SU-DHL-6 (cell line): ENCODE data around the gene IFNGR2.

Source experiments
- H2AFZ ChIP-seq: fragments of 200-600 bp; sonication (generic); 2 replicates; pipeline ENCODE4 v1.6.1; 2014; ENCODE audit warnings: low read depth, mild to moderate bottlenecking, moderate library complexity, mixed read lengths, antibody characterized with exemption, low read length; ENCODE audit not compliant: severe bottlenecking
- H3F3A ChIP-seq: fragments of 200-600 bp; shearing (Covaris generic); 2 replicates; pipeline ENCODE4 v1.6.0; 2016; ENCODE audit warnings: antibody characterized with exemption, mild to moderate bottlenecking; ENCODE audit not compliant: insufficient read depth
- H3K27ac ChIP-seq: fragments of 200-600 bp; sonication (generic); 2 replicates; pipeline ENCODE4 v1.5.1; 2016; ENCODE audit warnings: low read depth, mild to moderate bottlenecking, low read length, moderate library complexity, mixed read lengths
- H3K27me3 ChIP-seq: fragments of 200-600 bp; sonication (generic), shearing (Covaris generic); 2 replicates; pipeline ENCODE4 v1.6.0; 2014; ENCODE audit warnings: mild to moderate bottlenecking, low read length
- H3K36me3 ChIP-seq: fragments of 200-600 bp; sonication (generic); 2 replicates; pipeline ENCODE4 v1.6.1; 2014; ENCODE audit warnings: mild to moderate bottlenecking, low read length, mixed read lengths
- H3K4me2 ChIP-seq: fragments of 300-600, 200-600 bp; shearing (Covaris generic), sonication (generic); 2 replicates; pipeline ENCODE4 v1.6.0; 2014; ENCODE audit warnings: low read length, low read depth, mild to moderate bottlenecking; ENCODE audit not compliant: poor library complexity, severe bottlenecking
- H3K4me3 ChIP-seq: fragments of 200-600 bp; sonication (generic); 2 replicates; pipeline ENCODE4 v1.5.1; 2014; ENCODE audit warnings: antibody characterized with exemption, low read length, mild to moderate bottlenecking, mixed read lengths; ENCODE audit not compliant: insufficient read depth, poor library complexity, severe bottlenecking
- H3K79me2 ChIP-seq: fragments of 200-600 bp; sonication (generic); 2 replicates; pipeline ENCODE4 v1.6.1; 2014; ENCODE audit warnings: mild to moderate bottlenecking, low read length, moderate library complexity; ENCODE audit not compliant: insufficient read depth
- H3K9ac ChIP-seq: fragments of 200-600 bp; sonication (generic); 2 replicates; pipeline ENCODE4 v1.7.0; 2014; ENCODE audit warnings: mild to moderate bottlenecking, low read length
- H3K9me2 ChIP-seq: fragments of 200-600 bp; sonication (generic); replicated peaks from 2 replicates; pipeline ENCODE4 v1.6.1; 2014; ENCODE audit warnings: low read length; ENCODE audit not compliant: insufficient read depth
- H3K9me3 ChIP-seq: fragments of 200-600 bp; sonication (generic); 2 replicates; pipeline ENCODE4 v1.6.1; 2014; ENCODE audit warnings: low read length, mixed read lengths; ENCODE audit not compliant: insufficient read depth
- H4K20me1 ChIP-seq: fragments of 200-600 bp; sonication (generic); 2 replicates; pipeline ENCODE4 v1.6.1; 2014; ENCODE audit warnings: low read depth, mild to moderate bottlenecking, antibody characterized with exemption, low read length, moderate library complexity, mixed read lengths
- EZH2phosphoT487 ChIP-seq: fragments of 200-600 bp; sonication (generic), shearing (Covaris generic); conservative IDR thresholded peaks from 2 replicates; pipeline ENCODE4 v1.6.1; 2018; ENCODE audit warnings: mild to moderate bottlenecking, antibody characterized with exemption, low read length, moderate library complexity, mixed read lengths
- TF ChIP-seq, protein P1 (sequence below): fragments of 200-600 bp; sonication (generic); IDR thresholded peaks from one replicate; pipeline ENCODE4 v1.5.1; 2017; ENCODE audit warnings: antibody characterized with exemption, mild to moderate bottlenecking, low read length, moderate library complexity; ENCODE audit not compliant: insufficient read depth, poor library complexity, severe bottlenecking

The IFNGR2 gene

GRCh38 chr21:33396436-33396835 is 6.8 kb upstream of the IFNGR2 start:
- no peak overlapping the region for H3K9ac ChIP-seq
- no peaks in the 10 kb centered on the region for H3K36me3 ChIP-seq
- H3K9me2 ChIP-seq, result no peaks in the 10 kb centered on the region
- no peak overlapping the region for H3K4me2 ChIP-seq
- H3K9me3 ChIP-seq, result no peaks in the 10 kb centered on the region
- H3K4me3 ChIP-seq, result no peak overlapping the region
- H3K79me2 ChIP-seq, result no peaks in the 10 kb centered on the region
- no peak overlapping the region for H3K27ac ChIP-seq
- H2AFZ ChIP-seq, result no peak overlapping the region
- peaks cover 12% of the 10 kb centered on the region for H3F3A ChIP-seq
- H4K20me1 ChIP-seq, result no peaks in the 10 kb centered on the region
- no peaks in the 10 kb centered on the region for H3K27me3 ChIP-seq
- TF ChIP-seq EZH2phosphoT487, result no peak
- TF ChIP-seq, protein P1, sequence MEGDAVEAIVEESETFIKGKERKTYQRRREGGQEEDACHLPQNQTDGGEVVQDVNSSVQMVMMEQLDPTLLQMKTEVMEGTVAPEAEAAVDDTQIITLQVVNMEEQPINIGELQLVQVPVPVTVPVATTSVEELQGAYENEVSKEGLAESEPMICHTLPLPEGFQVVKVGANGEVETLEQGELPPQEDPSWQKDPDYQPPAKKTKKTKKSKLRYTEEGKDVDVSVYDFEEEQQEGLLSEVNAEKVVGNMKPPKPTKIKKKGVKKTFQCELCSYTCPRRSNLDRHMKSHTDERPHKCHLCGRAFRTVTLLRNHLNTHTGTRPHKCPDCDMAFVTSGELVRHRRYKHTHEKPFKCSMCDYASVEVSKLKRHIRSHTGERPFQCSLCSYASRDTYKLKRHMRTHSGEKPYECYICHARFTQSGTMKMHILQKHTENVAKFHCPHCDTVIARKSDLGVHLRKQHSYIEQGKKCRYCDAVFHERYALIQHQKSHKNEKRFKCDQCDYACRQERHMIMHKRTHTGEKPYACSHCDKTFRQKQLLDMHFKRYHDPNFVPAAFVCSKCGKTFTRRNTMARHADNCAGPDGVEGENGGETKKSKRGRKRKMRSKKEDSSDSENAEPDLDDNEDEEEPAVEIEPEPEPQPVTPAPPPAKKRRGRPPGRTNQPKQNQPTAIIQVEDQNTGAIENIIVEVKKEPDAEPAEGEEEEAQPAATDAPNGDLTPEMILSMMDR, result no peak

DNA sequence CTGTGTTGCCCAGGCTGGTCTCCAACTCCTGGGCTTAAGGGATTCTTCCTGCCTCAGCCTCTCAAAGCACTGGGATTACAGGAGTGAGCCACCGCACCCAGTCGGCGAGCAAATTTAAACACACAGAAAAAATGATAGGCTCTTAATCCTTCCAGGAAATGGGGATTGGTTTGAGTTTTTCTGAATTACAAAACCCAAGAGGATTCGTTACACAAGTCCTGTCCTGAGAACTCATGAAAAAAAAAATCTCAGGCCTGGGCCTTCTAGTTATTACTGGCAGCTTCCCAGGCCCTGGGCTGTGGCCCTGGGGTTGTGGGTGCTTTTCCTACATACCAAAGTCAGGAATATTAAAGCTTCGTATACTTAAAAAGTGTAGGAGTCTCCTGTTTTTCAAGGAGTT is 6.3 kb upstream of the IFNGR2 start:
- Histone ChIP-seq H3K9me2 (no peaks in the 10 kb centered on the region), H3K9ac (no peak overlapping the region), H3K27ac (no peak overlapping the region), H3K27me3 (no peaks in the 10 kb centered on the region), H3K36me3 (no peaks in the 10 kb centered on the region), H2AFZ (no peak overlapping the region), H3F3A (peaks cover 12% of the 10 kb centered on the region), H3K4me3 (no peak overlapping the region), H3K4me2 (no peak overlapping the region), H4K20me1 (no peaks in the 10 kb centered on the region), H3K9me3 (no peaks in the 10 kb centered on the region), H3K79me2 (no peaks in the 10 kb centered on the region)
- TF ChIP-seq, protein P1, result no peak
- no peak for TF ChIP-seq EZH2phosphoT487

- Histone ChIP-seq H4K20me1 (no peaks in the 10 kb centered on the region), H3K4me2 (no peak overlapping the region), H3K9me3 (no peaks in the 10 kb centered on the region), H3K9ac (no peak overlapping the region), H3F3A (peaks cover 19% of the 10 kb centered on the region), H3K79me2 (no peaks in the 10 kb centered on the region), H3K9me2 (no peaks in the 10 kb centered on the region), H3K27me3 (no peaks in the 10 kb centered on the region), H3K36me3 (no peaks in the 10 kb centered on the region), H2AFZ (no peak overlapping the region), H3K27ac (no peak overlapping the region), H3K4me3 (no peak overlapping the region)
- TF ChIP-seq EZH2phosphoT487, result no peak
- TF ChIP-seq, protein P1, result no peak
Observed at GRCh38 chr21:33397717-33398116, 5.5 kb upstream of the IFNGR2 start.
